Amygdala (tissue), 56 donors: ENCODE measurements around the gene BRD4.

Experiments
- DNase-seq, 56 donors: peaks; one replicate each; lab custom pipeline; 2025; lab: John Stamatoyannopoulos, UW

Gene BRD4

DNA sequence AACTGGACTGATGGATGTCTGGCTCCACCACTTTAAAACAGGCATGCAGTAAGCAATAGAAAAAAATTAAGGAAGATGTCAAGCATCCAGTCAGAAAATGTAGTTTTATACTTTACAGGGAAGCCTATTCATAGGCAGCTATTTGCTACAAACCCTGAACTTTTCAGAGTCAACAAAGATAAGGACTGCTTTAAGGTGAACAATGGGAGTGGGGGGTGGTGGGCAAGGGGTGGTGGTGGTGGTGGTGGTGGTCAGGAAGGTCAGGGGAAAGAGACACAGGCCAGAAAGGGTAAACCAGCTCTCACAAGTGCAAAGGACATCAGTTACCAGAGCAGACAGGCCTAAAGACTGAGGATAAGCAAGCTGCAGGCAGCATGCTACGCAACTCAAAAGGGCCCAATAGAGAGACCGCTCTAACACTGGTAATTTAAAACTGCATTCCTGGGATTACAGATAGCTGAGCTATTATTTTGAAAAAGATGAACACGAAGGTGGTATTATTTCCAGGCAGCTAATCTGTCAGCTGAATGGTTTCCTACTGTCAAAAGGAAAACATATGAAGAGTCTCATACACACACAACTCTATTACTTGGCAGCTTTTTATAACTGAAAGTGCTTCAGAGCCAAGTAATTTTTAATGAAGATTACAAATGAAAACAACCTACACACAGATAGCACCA, 14.8 kb downstream of the BRD4 start:
- no peak for DNase-seq

DNA sequence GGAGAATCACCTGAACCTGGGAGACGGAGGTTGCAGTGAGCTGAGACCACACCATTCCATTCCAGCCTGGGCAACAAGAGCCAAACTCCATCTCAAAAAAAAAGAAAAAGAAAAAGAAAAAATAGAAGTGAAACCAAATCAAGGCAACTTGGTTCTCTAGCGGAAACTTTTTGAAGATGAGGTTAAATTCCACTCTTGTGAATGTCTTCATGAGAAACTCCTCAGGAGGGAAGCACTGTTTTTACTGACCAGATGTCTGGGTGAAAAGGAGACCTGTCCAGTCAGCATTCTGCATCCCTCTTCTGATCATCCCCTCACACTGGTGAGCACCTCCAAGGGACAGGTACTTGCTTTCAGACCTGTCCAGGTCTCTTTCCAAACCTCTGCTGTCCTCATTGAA, 15.8 kb downstream of the BRD4 start:
- DNase-seq = no peak

DNA sequence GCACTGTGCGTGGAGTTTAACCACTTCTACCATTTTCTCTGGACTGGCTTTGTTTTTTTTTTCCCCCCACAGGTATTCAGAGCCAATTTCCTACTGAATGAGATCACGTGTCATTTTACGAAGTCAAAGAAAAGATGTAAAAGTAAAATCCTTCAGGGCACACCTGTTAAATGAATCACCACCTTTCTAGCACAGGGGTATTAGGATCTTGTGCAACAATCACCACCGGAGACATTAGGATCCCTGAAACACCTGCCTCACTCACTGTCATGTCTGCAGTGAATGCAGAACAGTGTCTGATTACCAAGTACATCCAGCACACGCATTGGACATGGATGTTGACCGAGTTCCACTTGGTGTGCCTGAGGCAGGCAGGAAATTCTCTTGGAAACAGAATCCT, 17.2 kb downstream of the BRD4 start:
- DNase-seq = no peak

DNA sequence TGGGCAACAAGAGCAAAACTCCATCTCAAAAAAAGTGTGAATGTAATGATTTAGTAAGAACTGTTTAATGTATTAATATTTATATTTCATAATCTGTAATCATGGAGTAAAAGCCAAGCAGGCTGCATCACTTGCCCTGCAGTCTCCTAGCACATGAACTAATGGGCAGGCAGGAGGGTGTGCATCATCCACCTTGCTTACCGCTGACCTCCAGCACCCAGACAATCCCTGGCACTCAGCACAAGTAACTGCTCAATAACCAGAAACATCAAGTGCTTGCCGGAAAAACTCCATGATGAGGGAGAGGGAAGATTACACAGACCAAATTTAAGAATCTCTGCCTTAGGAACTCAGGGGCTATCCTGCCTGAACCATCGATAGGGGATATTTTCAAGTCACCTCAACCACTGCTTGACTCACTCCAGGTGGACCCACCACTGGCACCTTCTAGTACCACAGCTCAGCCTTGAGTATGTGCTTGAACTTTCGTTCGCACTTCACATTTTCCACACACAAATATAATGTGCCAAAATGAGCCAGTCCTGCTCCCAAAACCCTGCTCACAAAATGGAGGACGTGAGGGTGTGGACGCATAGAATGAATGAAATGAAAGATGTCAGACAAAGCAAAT, 18.6 kb downstream of the BRD4 start:
- no peak for DNase-seq

DNA sequence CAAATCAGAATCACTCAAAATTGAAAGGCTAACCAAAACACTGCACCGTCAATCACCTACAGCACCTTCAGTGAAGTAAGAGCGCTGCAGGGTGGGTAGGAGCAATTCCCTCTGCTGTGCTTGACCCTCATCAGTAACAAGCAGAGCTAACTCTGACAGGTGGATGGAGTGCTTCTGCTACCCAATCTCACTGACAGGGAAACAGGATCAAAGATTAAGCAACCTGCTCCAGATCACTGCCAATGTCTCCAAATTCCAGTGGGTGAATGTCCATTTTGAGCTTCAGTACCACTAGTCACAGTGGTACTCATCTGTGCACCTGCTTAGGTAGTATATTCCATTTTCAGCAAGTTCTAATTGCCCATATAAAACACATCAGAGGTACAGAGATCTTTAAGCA, 25.2 kb downstream of the BRD4 start:
- DNase-seq = no peak

DNA sequence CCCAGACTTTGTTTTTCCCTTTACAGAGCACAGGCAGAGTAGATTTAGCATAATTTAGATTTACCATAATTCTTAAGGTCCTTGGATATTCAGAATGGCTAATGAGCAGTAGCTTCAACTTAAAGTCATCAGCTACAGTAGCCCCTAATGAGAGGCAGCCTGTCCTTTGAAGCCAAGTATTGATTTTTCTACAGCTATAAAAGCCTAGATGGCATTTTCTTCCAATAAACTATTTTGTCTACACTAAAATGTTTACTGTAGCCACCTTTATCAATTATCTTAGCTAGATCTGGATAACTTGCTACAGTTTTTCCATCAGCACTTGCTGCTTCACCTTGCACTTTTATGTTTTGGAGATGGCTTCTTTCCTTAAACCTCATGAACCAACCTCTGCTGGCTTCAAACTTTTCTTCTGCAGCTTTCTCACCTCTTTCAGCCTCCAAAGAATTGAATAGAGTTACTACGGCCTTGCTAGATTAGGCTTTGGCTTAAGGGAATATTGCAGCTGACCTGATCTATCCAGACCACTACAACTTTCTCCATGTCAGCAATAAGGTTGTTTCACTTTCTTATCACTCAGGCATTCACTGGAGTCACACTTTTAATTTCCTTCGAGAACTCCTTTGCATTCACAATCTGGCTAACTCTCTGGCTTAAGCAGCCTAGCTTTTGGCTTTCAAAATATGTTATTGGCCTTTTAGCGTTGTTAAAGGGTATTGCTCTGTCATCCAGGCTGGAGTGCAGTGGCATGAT, 26.6 kb downstream of the BRD4 start:
- no peak for DNase-seq

DNA sequence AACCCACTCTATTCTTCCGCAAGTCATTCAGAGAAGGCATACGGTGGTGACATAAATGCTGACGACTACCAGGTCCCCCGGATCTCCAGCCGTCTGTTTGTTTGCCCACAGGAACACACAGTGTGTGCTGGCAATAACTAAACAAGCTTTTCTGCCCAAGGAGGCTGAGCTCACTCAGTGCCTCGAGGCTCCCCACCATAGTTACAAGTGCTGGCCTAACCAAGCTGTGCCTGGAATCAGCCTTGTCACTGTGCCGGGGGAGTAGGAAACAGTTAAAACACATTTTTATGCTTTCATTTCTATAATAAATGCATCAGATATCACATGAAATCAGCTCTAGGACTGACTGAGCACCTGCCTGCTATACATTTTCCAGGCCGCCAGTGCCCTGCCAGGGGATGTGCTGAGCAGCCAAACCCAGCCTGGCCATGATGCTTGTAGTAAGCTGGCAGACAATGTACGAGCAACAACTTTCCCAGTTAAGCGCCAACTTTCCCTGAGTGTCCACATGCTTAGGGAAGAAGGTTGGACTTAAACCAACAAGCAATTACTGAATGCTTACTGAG, 28.1 kb downstream of the BRD4 start:
- DNase-seq = peak in 10 of 56 donors; percentile 6 to 40 (median 18)

DNA sequence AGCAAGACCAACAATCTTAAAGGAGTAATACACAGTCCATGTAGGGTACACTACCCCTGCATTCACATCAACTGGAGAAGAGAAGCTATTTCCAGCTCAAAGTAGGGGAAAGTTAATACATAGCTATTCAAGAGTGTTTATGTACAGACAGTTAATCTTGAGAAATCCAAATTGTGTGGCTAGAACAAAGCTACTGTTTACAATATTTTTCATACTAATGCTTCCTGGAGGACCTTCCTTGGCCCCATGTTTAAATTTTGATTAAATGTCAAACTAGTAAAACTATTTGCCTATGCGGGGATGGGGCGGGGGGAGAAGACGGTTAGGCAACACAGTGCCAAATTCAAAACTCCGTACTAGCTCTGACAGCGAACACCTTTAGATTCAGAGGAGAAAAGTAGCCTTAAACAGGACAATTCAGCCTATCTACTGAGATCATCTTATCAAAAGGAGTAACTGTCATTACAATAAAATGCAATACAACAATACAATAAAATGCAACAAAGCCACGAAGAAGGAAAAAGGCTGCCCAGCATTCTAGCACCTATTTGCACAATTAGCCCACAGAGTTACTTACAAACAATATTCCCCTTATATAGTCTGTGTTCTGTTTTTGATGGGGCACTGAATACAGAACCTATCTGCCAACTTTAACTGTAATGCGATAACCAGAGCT, 29.1 kb downstream of the BRD4 start:
- no peak for DNase-seq

DNA sequence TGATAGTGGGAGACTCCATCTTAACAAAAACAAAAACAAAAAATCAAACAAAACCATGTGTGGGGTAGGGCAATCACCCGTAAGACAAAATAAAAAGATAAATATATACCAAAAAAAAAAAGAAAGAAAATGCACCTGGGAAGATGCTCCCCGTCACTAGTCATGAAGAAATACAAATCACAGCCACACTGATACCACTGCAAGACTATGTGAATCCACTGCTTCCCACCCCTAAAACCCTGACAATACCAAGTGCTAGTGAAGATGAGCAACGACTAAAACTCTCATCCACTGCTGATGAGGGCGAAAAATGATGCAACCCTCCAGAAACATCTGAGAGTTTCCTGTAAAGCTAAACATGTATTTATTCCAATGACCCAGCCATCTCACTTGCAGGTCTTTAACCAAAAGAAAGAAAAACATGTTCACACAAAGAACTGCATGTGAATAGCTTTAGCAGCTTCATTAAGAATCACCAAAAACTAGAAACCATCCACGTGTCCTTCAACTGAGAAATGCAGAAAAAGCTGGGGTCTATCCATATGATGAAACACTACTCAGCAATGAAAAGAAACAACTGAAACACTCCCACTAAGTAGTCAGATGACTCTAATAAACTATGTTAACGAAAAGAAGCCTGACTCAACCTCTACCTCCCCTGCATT, 31.7 kb downstream of the BRD4 start:
- no peak for DNase-seq

DNA sequence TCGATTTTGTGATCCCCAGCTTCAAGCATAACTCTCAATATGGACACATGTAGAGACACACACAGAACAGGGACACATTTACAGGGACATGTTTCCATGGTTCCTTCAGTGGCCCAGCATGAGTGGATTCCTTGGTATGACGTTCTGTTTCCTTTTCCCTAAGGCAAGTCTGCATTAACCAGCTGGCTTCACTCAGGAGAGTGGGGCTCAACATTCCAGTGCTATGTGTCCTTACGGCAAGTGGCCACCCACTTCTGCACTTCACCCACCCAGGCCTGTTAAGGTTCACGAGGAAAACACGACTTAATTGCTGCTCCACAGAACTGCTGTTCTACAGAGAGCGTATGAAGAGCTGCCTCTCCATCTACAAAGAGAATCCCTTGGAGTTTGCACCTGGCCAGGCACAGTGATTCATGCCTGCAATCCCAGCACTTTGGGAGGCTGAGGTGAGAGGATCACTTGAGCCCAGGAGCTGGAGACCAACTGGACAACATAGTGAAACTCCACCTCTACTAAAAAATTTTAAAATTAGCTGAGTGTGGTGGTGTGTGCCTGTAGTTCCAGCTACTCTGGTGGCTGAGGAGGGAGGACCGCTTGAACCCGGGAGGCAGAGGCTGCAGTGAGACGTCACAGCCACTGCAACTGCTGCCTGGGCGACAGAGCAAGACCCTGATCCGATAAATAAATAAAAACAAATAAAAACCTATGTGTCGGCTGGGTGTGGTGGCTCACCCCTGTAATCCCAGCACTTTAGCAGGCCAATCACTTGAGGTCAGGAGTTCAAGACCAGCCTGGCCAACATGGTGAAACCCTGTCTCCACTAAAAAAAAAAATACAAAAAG, 32.5 kb downstream of the BRD4 start:
- DNase-seq = no peak

DNA sequence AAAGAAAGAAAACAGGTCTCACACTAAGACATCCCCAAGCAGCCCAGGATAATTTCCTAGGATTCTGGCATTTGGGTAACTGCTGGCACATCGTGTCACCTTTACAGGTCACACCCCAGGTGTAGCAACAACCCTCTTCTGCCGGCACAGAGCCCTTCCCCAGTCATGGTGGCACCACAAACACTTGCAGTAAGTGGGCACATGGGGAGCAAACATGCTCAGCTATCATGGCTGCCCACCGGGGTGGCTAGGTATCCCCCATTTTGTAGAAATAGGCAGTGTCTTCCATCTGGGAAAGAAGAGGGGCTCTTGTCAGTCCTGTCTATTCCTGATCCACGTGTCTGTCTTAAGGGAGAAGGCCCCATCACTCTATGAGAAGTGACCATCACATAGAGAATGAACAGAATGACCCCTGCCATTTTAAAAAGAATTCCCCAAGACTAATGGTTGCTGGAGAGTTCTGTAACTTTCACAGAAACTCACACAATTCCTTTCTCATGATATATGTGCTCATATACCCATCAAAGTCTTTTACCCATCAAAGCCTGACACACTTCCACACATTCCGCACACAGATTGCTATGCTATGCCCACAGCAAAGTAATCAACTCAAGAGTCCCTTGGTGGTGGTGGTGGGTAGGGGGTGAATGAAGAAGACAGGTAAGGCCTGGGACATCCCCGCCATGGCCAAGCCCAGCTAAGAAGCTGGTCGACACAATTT, 33.3 kb downstream of the BRD4 start:
- DNase-seq = no peak

DNA sequence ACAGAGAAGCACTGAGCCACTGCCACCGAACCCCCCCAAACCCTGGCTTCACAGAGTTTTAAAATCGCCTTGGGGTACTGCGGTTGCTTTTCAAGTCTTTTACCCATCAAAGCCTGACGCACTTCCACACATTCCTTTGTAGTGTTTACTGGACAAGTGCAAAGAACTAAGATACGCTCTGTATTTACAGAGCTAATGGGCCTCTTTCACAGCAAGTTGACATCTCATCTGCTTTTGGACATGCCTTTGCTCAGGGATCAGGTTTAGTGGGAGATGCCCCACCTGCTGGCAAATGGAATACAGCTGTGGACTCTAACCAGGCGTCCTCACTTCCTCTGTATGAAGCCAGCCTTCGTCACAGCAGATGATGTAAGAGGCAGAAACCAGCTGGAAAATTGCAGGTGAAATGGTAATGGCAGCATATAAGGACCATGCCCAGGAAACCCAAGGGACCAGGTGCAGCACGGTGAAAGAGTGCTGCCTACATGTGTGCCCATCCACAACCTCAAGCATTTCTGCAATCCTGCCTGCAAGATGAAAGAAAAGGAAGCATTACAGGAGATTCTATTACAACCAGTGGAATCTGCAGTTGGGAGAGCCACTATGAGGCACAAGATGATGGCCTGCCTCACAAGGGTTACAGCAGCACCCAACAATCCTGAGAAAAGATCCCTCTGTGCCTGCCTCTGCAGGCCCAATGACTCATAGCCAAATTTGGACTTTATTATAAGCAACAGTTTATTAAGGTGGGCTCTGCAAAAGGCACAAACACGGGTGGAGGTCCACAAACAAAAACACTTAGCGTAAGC, 34.7 kb downstream of the BRD4 start:
- no peak for DNase-seq

DNA sequence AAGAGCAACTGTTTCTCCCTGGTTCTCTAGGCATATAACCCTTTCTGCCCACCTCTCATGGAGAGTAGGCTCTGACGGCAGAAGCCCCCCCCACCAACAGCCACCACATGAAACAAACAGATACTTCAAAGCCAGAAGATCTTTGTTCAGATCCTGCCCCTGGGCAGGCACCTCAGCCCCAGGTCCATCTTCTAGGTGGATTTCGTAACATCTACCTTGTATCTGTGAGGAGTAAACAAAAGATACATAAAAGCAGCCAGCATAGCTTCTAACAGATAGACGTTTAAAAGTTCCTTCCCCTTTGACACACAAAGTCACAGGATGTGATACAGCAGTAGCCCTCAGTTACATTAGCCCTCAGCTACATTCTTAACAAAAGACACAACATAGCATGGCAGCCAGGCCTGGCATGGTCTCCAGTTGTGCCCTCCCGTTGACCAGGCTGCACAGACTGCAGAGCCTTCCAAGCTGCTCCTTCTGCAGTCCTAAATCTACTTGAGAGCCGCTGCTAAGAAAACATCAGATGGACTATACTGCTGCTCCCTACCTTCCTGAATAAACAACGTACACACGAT, 35.4 kb downstream of the BRD4 start:
- DNase-seq = no peak

DNA sequence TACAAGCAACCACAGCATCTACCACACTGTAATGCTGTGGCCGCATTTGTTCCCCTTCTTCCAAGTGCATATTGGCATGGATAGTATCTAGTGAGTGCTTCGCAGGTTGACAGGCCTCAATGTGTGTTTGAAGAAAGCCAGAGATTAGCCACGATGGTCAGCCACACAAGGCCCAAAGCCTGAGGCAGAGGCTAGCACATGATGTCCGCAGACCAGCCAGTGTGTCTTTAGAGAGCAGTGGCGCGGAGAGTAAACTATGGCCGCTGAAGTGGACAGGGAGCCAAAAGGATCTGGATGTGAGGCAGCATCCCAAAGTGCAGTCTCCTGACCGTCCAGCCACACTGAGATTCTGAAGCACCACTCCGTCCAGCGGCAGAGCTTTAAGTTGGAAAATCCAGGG, 36.0 kb downstream of the BRD4 start:
- DNase-seq = no peak

DNA sequence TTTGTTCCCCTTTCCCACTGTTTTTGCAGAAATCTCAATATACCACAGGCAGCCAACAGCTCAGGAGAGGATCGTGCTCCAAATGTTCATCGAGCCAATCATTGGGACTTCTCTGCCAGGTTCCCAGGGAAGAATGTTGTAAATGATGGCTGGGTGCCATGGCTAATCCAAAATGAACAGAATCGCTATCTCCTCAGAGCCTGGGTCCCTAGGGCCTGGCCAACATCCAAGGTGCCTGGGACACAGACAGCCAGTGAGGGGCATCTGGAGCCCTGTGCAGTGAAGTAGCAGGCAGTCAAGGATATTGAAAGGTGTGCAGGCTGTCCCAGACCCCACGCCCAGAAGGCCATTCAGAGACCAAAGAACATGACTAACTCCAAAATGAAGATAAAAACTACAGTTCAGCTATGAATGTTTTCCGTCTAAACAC, 37.8 kb downstream of the BRD4 start:
- DNase-seq = peak in 1 of 56 donors; percentile 8

DNA sequence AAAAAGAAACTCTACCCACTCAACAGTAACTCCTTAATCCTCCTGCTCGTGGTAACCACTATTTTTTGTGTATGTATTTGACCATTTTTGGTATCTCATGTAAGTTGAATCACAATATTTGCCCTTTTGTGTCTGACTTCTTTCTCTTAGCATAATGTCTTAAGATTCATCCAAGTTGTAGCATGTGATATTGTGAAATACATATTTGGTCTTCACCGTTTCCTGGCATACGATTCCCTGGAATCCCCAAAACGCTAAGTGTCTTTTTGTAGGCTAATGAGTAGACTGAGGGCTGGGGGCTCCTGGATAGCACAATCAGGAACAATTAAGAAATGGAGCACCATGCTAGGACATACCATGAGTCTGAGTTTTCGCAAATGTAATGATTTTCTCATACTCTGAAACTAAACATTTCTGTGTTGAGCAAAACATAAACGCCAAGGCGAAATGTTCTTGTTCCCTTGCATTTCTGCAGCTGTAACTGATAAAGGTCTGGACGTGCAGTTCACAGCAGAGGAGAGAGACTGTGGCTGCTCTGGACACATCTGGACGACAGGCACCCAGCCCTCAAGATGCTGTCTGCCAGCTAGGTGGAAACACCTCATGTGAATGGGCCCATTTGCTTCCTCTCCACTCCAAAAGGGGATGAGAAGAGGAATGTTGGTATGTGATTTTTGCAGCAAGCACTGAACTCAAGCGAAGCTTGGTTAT, 38.4 kb downstream of the BRD4 start:
- DNase-seq = no peak
